HG02763 (cell line): ENCODE results near the gene TMEM163.

Experiments
- ATAC-seq: cut with Tn5 transposase; IDR thresholded peaks from one replicate; pipeline ENCODE4 v1.9.1; 2021; ENCODE audit warnings: mild to moderate bottlenecking, moderate library complexity; ENCODE audit not compliant: unreplicated experiment

Gene TMEM163

DNA sequence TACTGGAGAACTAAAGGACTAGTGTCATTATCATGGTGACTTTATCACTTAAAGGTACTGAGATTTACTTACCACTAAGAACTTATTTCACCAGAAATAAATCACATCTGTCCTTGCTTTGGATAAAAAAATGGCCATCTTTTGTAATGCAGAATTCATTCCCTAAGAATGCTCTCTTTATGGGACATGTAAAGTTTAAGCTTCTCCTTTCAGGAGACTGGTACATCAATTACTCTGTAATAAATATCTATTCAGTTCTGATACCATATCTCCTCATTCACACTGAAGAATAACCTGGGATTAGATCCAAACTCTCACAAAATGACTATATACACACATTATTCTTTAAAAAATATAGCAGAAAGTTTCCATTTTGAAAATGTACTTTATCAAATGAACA is 24.4 kb downstream of the TMEM163 start:
- no peak for ATAC-seq

DNA sequence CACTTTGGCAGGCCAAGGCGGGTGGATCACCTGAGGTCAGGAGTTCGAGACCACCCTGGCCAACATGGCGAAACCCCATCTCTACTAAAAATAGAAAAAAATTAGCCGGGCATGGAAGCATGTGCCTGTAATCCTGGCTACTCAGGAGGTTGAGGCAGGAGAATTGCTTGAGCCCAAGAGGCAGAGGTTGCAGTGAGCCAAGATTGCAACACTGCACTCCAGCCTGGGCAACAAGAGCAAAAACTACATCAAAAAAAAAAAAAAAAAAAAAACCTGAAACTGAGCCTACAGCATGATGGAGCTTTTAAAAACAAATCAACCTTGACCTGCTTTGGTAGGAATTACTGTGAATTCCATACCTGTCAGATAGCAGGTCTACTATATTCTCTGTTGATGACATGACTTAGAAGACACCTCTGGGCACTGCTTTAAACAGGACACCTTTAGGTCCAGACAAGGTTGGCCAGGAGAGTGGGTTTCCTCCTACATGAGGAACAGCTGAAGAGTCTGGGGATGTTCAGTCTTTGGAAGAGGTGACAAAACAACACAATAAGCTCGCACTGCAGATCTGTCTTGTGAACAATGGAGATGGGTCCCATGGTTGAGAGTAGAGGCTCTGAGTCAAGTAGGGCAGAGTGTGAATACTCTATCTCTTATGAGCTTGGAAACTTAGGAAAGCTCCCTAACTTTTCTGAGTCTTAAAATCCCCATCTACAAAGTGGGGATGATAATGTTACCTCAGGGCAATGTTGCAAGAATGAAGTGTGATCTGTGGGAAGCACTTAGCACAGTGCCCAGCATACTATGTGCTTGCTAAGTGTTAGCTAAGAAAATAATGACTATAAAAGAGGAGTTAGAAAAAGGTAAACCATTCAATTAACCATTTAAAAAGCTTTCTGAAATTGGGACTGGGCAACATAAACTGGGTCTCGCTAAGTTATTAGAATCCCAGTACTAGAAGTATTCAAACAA is 25.2 kb downstream of the TMEM163 start:
- ATAC-seq: no peak

DNA sequence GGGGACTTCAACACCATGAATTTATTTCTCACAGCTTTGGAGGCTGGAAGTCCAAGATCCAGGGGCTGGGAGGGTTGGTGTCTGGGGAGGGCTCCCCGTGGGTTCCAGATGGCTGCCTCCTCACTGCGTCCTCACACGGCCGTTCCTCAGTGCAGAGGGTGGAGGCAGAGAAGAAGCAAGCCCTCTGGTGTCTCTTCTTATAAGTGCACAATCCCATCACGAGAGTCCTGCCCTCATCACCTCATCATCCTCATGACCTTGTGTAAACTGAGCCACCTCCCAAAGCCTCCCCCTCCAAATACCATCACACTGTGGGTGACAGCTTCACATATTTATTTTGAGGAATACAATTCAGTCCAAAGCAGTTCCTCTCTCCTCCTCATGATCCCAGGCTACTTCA is 26.3 kb downstream of the TMEM163 start:
- peak; percentile 58 for ATAC-seq

DNA sequence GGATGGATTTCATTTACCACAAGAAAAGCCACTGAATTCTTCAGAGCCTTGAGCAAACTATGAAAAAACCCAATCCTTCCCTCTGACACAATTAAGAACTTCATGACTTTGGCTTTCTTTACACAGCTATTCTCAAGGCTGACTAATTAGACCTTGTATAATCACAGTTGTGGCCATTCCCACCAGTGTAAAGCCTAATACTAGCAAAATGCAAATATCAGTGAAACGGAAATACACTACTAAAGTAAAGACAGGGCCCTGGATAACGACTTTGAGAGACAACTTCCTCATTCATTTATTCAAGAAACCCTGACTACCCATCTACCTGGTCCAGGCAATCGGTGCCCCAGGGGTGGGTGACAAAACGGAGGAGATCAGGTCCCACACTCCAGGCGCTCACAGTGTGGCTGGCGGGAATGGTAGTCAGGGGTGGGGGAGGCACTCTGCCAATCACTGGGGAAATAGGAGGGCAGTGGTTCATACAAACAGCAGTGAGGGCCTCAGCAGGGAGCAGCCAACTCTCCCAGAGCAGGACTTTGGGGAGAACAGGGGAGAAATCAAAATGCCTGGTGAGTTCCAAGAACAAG is 28.1 kb downstream of the TMEM163 start:
- ATAC-seq: no peak

DNA sequence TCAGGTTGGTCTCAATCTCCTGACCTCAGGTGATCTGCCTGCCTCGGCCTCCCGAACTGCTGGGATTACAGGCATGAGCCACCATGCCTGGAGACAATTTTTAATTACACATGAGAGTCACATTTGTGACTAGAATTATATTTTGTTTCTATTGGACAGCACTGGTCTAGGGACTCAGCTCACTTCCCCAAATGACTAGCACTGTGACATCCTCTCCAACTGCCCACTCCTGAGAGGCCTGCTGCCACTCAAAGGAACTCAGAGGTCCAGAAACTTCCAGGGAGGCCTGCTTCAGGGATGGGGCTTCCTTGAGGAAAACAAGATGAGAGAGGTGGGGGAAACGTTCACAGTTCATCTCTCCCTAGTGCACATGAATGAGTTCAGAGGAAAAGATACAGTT is 29.5 kb downstream of the TMEM163 start:
- ATAC-seq: no peak

DNA sequence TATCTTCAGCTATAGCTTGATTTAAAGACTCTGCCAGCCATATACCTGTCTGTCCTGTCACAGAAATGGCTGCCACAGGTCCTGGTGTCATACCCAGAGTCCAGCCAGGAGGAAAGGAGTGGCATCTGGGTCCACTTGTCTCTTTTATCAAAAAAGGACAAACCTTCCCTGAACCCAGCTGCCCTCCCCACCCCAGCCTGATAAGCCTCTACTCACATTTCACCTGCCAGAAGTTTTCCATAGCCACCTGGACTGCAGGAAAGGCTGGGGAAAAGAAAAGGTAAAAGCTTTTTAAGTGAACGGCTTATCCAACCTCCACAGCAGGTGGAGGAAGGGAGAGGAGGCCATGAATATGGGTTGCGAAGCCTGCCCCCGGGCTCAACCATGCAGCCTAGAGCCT is 32.8 kb downstream of the TMEM163 start:
- no peak for ATAC-seq

DNA sequence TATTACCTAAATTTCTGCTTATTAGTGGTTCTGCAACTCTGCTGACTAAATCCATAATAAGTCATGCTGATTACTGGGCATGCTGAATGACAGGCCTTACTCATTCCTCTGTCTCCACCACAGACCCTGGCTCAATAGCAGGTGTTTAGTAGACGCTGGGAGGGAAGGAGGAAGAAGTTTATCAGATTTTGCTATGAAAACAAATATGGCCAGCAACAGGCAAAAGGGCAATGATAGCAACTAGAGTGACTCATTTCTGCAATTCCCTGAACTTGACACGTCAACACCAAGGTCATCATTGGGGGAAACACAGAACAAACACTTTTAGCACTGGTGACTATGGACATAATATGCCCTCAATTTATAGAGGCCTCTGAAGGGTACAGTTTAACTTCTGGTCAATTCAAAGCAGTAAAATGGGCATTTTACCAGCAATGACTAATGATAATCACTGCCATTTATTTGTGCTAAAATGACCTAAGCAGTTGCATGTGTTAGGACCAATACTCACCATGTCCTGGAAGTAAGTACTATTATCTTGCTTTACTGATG is 35.2 kb downstream of the TMEM163 start:
- peak; percentile 73 for ATAC-seq

DNA sequence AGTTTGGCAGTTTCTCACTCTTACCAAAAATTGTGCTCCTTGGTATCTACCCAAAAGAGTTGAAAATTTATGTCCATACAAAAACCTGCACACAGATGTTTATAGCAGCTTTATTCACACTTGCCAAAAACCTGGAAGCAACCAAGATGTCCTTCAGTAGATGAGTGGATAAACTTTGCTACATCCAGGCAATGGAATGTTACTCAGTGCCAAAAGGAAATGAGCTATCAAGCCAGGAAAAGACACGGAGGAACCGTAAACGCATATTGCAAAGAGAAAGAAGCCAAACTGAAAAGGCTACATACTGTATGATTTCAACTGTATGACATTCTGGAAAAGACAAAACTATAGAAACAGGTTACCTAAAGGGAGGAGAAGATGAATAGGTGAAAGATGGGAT is 36.1 kb downstream of the TMEM163 start:
- ATAC-seq: no peak

DNA sequence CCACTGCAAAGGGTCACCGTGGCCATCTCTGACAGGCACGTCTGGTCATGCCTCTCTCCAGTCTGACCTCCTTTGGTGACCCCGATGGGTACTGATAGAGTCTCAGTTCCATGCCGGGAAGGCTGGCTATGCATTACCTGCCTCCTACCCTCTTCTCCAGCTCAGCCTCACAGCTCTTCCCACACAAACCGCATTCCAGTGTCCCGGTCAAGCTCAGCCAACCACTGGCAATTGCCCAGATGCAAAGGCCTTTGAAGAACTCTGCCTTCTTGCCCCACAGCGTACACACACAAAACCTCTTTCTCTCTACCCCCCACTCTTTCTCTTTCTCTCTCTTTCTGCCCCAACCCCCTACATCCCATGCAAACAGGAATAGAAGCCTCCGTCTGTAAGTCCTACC is 37.6 kb downstream of the TMEM163 start:
- ATAC-seq: no peak

DNA sequence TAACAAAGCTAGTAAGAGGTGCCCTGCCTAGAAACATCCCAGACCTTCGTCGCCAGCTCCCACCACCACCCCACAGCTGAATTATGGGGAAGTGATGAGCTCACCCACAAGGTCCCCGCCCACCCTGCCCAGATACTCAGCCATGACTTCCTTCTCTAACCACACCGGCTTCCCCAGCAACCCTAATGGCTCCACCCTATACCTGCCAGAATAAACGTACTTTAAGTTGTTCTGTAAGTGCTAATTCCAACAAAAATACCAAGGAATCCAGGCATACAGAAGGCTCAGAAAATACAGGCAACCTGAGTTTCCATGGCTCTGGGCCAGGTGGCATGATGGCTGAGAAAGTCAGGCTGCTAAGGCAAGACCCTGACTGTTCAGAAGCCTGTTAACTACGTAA is 39.1 kb downstream of the TMEM163 start:
- no peak for ATAC-seq

DNA sequence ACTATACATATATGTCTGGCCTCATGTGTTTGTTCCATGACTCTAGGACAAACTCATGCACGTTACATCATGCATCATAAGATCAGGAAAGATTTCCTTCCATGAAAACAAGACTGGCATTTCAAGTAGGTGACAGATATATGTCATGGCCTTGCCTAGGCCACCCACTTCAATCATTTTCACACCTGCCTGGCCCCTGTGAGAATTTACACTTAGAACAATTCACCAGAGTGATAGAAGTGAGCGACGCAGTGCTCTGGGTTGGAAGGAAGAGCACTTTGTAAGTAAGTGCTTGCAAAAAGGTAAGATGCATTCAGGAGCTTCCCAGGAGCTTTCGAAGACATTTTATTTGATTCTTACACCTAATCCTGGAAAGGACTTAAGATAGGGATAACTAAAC is 39.5 kb downstream of the TMEM163 start:
- no peak for ATAC-seq

DNA sequence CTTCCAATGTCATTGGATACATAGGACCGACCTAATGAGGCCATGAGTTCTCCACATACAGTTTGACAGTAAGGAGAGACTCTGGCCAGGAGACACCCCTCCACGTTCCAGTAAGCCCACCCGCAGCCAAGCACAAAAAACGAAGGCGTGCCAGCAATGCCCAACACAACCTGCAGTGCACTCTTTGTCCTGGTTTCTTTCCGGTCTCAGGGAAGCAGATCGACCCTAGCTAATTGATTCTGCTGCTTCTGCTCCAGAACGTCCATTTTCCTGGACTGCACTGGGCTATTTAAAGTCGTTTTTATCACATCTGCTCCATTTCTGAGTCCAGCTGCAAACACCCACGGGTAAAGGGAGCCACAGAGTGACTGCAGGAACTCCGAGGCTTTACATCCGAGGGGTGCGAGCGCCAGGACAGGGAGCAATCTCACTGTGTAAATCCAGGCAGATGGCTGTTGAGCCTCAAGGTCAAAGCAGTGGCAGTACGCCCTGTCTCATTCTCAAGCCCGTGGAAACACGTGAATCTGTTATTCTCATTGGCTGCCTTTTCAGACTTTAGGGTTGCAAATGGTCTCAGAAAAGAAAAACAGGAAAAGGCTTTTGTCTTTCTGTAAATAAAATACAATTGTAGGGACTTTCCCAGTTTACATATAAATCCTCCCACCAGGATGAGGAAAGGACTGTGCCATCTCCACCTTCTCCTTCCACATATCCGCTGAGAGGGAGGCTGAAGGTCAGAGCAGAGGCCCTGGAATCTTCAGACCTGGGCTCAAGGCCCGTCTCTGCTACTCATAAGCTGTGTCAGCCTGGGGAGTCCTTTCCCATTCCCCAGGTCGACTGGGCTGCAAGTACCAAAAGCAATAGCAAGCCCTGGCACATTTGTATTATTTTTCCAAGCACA is 40.7 kb downstream of the TMEM163 start:
- no peak for ATAC-seq

DNA sequence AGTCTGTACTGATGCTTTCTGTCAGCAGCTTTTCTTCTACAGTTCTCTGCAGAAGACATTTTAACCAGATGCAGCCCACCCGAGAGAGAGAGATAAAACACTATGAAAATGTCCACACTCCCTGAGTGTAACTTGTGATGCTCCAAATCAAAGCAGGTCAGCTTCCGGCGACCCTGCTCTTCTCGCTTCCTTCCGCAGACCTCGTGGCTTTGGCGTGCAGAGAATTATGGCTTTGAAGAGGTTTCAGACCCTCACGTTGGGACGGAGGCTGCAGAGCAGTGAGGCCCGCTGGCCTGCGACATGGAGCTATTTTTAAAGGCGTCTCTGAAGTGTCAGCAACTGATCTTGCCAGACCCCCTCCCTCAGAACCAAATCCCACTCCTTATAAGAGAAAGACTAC is 41.8 kb downstream of the TMEM163 start:
- ATAC-seq: no peak

DNA sequence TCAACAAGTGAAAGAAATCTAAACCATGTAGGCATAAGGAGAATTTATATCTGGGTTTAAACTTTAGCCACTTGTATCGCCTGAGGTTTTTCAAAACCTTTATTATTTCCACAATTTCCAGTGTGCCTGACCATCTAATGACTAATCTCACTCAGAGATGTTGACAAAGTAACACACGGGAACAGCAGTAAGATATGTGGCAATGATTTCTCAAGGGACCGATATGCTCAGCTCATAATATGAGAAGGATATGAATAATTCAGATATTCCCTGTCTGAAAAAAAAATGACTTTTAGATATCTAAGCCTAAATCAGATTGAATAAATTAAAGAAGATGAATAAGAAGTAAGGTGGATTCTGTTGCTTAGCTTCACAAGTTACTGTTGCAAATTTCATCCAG is 43.5 kb downstream of the TMEM163 start:
- ATAC-seq: no peak

DNA sequence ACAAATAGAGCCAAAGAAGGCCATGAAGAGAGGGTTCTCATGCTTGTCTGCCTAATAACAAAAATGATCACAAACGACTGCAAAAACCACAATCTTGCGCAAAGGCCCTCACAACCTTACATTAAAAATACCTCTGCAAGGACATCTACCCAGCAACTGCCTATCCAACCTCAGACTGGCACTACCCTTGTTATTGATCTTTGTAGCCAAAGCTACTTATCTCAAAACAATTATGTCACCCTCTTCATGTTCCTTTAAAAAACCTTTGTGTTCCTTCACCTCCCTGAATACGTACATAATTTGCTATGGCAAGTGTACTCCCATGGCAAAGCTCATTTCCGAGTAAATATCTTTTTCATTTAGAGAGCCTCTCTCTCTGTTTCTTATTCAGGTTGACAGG is 44.1 kb downstream of the TMEM163 start:
- ATAC-seq: no peak

DNA sequence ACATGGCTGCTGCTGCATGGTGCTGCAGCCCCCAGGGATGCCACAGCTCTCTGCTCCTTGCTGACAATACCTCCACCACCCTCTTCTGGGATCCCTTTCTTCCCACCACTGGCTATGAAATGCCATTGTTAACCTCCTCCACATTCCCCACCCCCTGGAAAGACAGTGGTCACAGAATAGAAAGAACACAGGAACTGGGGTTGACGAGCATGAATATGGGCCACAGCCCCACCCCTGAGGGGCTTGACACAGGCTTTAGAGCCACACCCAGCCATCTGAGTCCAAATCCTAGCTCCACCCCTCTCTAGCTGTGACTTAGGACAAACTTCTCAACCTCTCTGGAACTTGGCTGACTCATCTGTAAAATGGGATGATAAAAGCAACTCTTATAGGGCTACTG is 47.3 kb downstream of the TMEM163 start:
- ATAC-seq: no peak

DNA sequence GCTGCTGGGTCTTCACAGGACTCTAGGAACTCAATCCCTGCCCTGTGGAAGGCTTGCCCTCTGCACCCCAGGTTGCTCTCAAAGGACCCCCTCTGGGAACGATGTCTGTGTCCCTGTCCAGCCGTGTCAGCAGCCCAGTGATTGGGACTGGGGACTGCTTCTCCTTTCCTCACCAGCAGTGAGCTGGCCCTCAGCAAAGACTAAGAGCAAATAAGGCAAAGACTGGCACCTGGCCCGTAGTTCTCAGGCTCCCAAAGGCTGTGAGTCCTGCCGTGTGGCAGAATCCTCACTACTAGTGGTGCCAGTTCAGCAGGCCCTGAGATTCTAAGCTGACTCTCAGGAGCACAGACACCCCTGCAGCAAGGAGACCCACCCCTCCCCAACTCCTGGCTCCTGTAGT is 47.8 kb downstream of the TMEM163 start:
- ATAC-seq: no peak

DNA sequence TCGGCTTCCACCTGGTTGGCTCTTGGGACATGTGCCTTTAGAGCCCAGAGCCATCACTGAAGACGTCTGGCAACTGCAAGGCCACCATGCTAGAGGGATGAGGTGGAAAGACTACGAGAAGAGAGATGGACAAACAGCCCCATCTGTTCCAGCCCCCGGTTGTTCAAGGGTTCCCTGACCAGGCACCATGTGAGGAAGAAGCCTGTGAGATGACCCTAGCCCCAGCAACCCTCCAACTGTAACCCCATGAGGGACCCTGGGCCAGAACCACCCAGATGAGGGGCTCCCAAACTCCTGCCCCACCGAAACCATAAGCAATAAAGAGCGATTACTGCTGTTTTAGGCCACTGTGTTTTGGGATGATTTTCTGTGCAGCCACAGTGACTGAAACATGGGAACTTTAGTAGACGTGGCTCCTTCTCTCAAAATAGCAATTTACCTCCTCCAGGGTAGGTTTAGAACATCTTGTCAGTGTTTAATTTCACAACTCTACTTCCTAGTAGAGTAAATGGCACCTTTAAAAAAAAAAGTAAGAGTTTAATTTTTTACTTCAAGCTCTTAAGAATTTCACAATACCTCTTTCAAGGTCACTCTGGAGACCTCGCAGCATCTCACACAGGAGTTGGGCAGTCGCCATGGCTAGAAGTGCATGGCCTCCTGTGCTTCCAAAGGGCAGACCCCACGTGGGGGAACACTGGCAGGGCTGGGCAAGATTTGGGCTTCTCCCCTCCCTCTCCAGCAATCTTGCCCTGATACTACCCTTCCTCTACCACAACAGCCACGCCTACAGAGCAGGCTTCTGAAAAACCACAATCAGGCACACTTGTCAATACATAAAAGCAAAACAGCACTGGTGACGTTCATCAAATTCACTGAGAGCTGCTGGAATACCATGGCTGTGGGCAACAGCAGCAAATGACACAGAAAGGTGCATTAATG is 48.8 kb downstream of the TMEM163 start:
- ATAC-seq: no peak

DNA sequence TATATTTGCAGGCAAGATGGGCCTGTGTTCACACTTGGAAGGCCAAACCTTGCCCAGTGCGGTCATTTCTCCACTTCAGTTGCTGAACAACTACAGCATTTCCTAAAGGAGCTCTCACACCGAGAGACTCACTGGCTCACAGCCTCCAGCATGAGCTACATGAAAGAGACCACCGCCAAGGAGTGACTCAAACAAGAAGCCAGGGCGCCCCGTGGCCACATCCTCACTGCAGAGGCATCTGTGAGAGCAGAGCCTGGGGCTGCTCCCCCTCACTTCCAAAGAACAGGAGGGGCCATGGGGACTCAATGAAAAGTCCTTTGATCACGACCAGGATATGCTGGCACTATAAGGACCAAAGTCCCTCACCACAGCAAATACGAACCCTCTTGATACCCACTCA is 50.0 kb downstream of the TMEM163 start:
- ATAC-seq: no peak

DNA sequence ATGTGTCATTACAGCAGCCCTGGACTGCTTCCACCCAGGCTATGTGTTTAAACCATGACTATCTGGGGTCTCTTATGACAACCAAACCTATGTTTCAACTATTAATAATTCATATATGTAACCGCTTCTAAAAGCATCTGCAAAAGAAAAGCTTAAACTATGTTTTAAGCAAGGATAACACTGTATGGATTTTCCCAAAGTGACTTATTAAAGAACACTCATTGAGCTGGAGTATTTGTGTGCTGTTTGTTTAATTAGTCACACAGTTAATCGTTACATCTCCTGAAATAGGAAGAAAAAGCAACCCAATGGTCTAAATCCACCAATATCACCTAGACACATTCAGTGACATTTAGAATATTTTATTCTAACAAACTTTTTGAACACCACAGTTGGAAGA is 51.3 kb downstream of the TMEM163 start:
- no peak for ATAC-seq
